Activated CD4-positive, alpha-beta T cell treated with anti-CD3 and anti-CD28 coated beads for 36 hours (primary cell): ENCODE results near the gene HEXIM1. TPM values are rescaled to one million over a fixed set of nuclear protein-coding genes. Genes with fewer than 3 reads are reported as not detected.

ENCODE experiments used
- ATAC-seq: fragments of 200-7000 bp; cut with Tn5 transposase; one replicate; pipeline ENCODE4 v1.10.0; 2021; ENCODE audit warnings: mild to moderate bottlenecking, moderate library complexity
- CTCF ChIA-PET: fragments of 350-600 bp; sonication (Branson Sonifier 250); formaldehyde crosslinking; loops from one replicate; lab custom pipeline; 2021; ENCODE audit warnings: antibody characterized with exemption; lab: Charles Lee
- POLR2A ChIA-PET: fragments of 350-600 bp; sonication (Branson Sonifier 250); formaldehyde crosslinking; loops from one replicate; lab custom pipeline; 2021; ENCODE audit warnings: antibody characterized with exemption, inconsistent platforms; lab: Charles Lee
- DNase-seq: peaks from one replicate; pipeline ENCODE4 v3.0.0-alpha.2; 2020
- H3K27ac Mint-ChIP-seq: one replicate; pipeline ENCODE4 v1.8.0; 2021; ENCODE audit warnings: mixed read lengths
- H3K27me3 Mint-ChIP-seq: one replicate; pipeline ENCODE4 v1.8.0; 2021; ENCODE audit warnings: mixed read lengths
- H3K36me3 Mint-ChIP-seq: one replicate; pipeline ENCODE4 v1.8.0; 2021; ENCODE audit warnings: low read depth, mixed read lengths
- H3K4me1 Mint-ChIP-seq: one replicate; pipeline ENCODE4 v1.8.0; 2021; ENCODE audit warnings: mixed read lengths
- H3K4me3 Mint-ChIP-seq: one replicate; pipeline ENCODE4 v1.8.0; 2021; ENCODE audit warnings: mild to moderate bottlenecking, moderate library complexity, mixed read lengths
- H3K9me3 Mint-ChIP-seq: one replicate; pipeline ENCODE4 v1.8.0; 2021; ENCODE audit warnings: low read depth, mixed read lengths
- intact Hi-C, 2 experiments: fragments of 100-400 bp; cut with DNase I in 1 of 2; cut with micrococcal nuclease in 1 of 2; formaldehyde crosslinking; loops; one replicate each; pipeline versions ENCODE4 v1.14.2 to v1.15.1; 2022 to 2024; cut with DNase I, micrococcal nuclease
- total RNA-seq, 2 experiments: library from RNA; stranded (reverse); gene quantifications; one replicate each; pipeline ENCODE4 v1.2.3, GENCODE V29; 2021

HEXIM1 gene
- 10 to 100 TPM; 27.1 to 27.3 TPM for total RNA-seq

- peak; percentile 99 for DNase-seq
- ChIA-PET CTCF (interaction anchor here (1.0 to 10.0 kb wide), 14 partner anchors 9 to 168 kb away, joined by 3 to 222 read pairs (median 6); partner anchors contain the start of genes ACBD4, HEXIM2, MAP3K14 and PLCD3), POLR2A (interaction anchor here (0.5 to 6.5 kb wide), 31 partner anchors 9 to 1038 kb away, joined by 3 to 247 read pairs (median 7); partner anchors contain the start of genes ACBD4, EFTUD2, FMNL1 and HEXIM2)
- Mint-ChIP-seq H3K4me3 (peak within 1 kb of the TSS; percentile 99), H3K27ac (peak within 1 kb of the TSS; percentile 100), H3K9me3 (no peaks in the 10 kb centered on the region), H3K27me3 (no peaks in the 10 kb centered on the region), H3K4me1 (peaks cover 37% of the 10 kb centered on the region), H3K36me3 (peaks cover 37% of the 10 kb centered on the region)
- ATAC-seq, result peak; percentile 78
- intact Hi-C loops, result loop anchor here (1.0 to 5.0 kb wide), 12 partner anchors 13 to 961 kb away; partner anchors contain the start of genes ACBD4 (in 2 of the 2), HEXIM2 (in 2 of the 2), NMT1 (in 2 of the 2) and DCAKD (in 1 of the 2)
Observed at GRCh38 chr17:45148183-45149036, at the start of gene HEXIM1. TSS of gene HEXIM1 (plus strand) at chr17:45148475. CDS start at chr17:45149191, 716 bp downstream.

- Mint-ChIP-seq H3K4me3 (no peak overlapping the region), H3K27me3 (no peaks in the 10 kb centered on the region), H3K4me1 (no peaks in the 10 kb centered on the region), H3K9me3 (no peaks in the 10 kb centered on the region), H3K36me3 (peaks cover 54% of the 10 kb centered on the region), H3K27ac (no peak overlapping the region)
- CTCF ChIA-PET, result interaction anchor here (0.6 to 2.8 kb wide), 27 partner anchors 8 to 319 kb away, joined by 3 to 13 read pairs (median 4); partner anchors contain the start of genes ACBD4, DCAKD, NMT1 and PLCD3
- intact Hi-C loops, result loop anchor here in 1 of 2 experiments (1.0 to 5.0 kb wide), 3 partner anchors 36 to 179 kb away; partner anchors contain the start of gene DCAKD
- POLR2A ChIA-PET, result no interaction called here
- DNase-seq, result peak; percentile 89
- ATAC-seq, result peak; percentile 98
Observed at GRCh38 chr17:45098869-45099616, 49.2 kb upstream of the HEXIM1 start.

GRCh38 chr17:45101546-45101882 is 46.8 kb upstream of the HEXIM1 start:
- Mint-ChIP-seq H3K4me1 (no peaks in the 10 kb centered on the region), H3K27me3 (no peaks in the 10 kb centered on the region), H3K4me3 (no peak overlapping the region), H3K9me3 (no peaks in the 10 kb centered on the region), H3K27ac (no peak overlapping the region), H3K36me3 (peaks cover 54% of the 10 kb centered on the region)
- DNase-seq (no peak), ATAC-seq (no peak)
- POLR2A ChIA-PET, result no interaction called here
- intact Hi-C loops, result no loop called here
- CTCF ChIA-PET, result interaction anchor here (0.5 to 1.2 kb wide), 2 partner anchors 30 to 289 kb away, joined by 3 read pairs; no protein-coding TSS in a partner anchor

GRCh38 chr17:45101883-45102811 is 46.1 kb upstream of the HEXIM1 start:
- DNase-seq, result no peak
- CTCF ChIA-PET, result interaction anchor here (0.5 to 1.2 kb wide), 4 partner anchors 31 to 290 kb away, joined by 3 to 4 read pairs (median 3); no protein-coding TSS in a partner anchor
- Mint-ChIP-seq H3K9me3 (no peaks in the 10 kb centered on the region), H3K4me1 (no peaks in the 10 kb centered on the region), H3K36me3 (peaks cover 55% of the 10 kb centered on the region), H3K4me3 (no peak overlapping the region), H3K27ac (peak overlapping the region; percentile 49), H3K27me3 (no peaks in the 10 kb centered on the region)
- intact Hi-C loops, result no loop called here
- POLR2A ChIA-PET, result no interaction called here
- no peak for ATAC-seq

- no peak for ATAC-seq
- CTCF ChIA-PET, result interaction anchor here (0.5 to 1.2 kb wide), 4 partner anchors 31 to 185 kb away, joined by 3 to 4 read pairs (median 3); no protein-coding TSS in a partner anchor
- Mint-ChIP-seq H3K27ac (no peak overlapping the region), H3K9me3 (no peaks in the 10 kb centered on the region), H3K4me1 (no peaks in the 10 kb centered on the region), H3K4me3 (no peak overlapping the region), H3K36me3 (peaks cover 51% of the 10 kb centered on the region), H3K27me3 (no peaks in the 10 kb centered on the region)
- POLR2A ChIA-PET, result no interaction called here
- intact Hi-C loops, result no loop called here
- DNase-seq, result no peak
Observed at GRCh38 chr17:45102856-45103255, 45.4 kb upstream of the HEXIM1 start.

- DNase-seq (no peak), ATAC-seq (no peak)
- no peak overlapping the region for H3K27ac Mint-ChIP-seq
- no peaks in the 10 kb centered on the region for H3K4me1 Mint-ChIP-seq
- H3K4me3 Mint-ChIP-seq, result no peak overlapping the region
- ChIA-PET POLR2A (no interaction called here), CTCF (interaction anchor here (0.5 kb wide), 1 partner anchor 91 kb away, joined by 3 read pairs; no protein-coding TSS in a partner anchor)
- no peaks in the 10 kb centered on the region for H3K9me3 Mint-ChIP-seq
- peaks cover 49% of the 10 kb centered on the region for H3K36me3 Mint-ChIP-seq
- intact Hi-C loops, result no loop called here
- no peaks in the 10 kb centered on the region for H3K27me3 Mint-ChIP-seq
Observed at GRCh38 chr17:45103269-45103795, 44.9 kb upstream of the HEXIM1 start.

- intact Hi-C loops, result no loop called here
- ATAC-seq (no peak), DNase-seq (no peak)
- ChIA-PET CTCF (no interaction called here), POLR2A (no interaction called here)
- no peaks in the 10 kb centered on the region for H3K27me3 Mint-ChIP-seq
- no peaks in the 10 kb centered on the region for H3K4me1 Mint-ChIP-seq
- H3K9me3 Mint-ChIP-seq, result no peaks in the 10 kb centered on the region
- H3K36me3 Mint-ChIP-seq, result peaks cover 46% of the 10 kb centered on the region
- no peak overlapping the region for H3K27ac Mint-ChIP-seq
- no peak overlapping the region for H3K4me3 Mint-ChIP-seq
Observed at GRCh38 chr17:45104029-45104428, 44.2 kb upstream of the HEXIM1 start.

GRCh38 chr17:45104497-45104896 is 43.8 kb upstream of the HEXIM1 start:
- no peak for ATAC-seq
- ChIA-PET CTCF (no interaction called here), POLR2A (interaction anchor here (0.6 kb wide), 1 partner anchor 292 kb away, joined by 6 read pairs; no protein-coding TSS in a partner anchor)
- intact Hi-C loops, result no loop called here
- no peaks in the 10 kb centered on the region for H3K4me1 Mint-ChIP-seq
- no peaks in the 10 kb centered on the region for H3K27me3 Mint-ChIP-seq
- H3K27ac Mint-ChIP-seq, result no peak overlapping the region
- DNase-seq, result no peak
- no peak overlapping the region for H3K4me3 Mint-ChIP-seq
- H3K9me3 Mint-ChIP-seq, result no peaks in the 10 kb centered on the region
- peaks cover 42% of the 10 kb centered on the region for H3K36me3 Mint-ChIP-seq

- ChIA-PET CTCF (no interaction called here), POLR2A (interaction anchor here (0.6 kb wide), 1 partner anchor 293 kb away, joined by 6 read pairs; no protein-coding TSS in a partner anchor)
- Mint-ChIP-seq H3K36me3 (peaks cover 41% of the 10 kb centered on the region), H3K4me3 (no peak overlapping the region), H3K4me1 (no peaks in the 10 kb centered on the region), H3K27ac (no peak overlapping the region), H3K9me3 (no peaks in the 10 kb centered on the region), H3K27me3 (no peaks in the 10 kb centered on the region)
- intact Hi-C loops, result no loop called here
- DNase-seq (no peak), ATAC-seq (no peak)
Observed at GRCh38 chr17:45104907-45105624, 43.2 kb upstream of the HEXIM1 start.

- Mint-ChIP-seq H3K36me3 (peaks cover 41% of the 10 kb centered on the region), H3K4me3 (no peak overlapping the region), H3K27me3 (no peaks in the 10 kb centered on the region), H3K27ac (no peak overlapping the region), H3K4me1 (no peaks in the 10 kb centered on the region), H3K9me3 (no peaks in the 10 kb centered on the region)
- ATAC-seq (no peak), DNase-seq (no peak)
- CTCF ChIA-PET, result interaction anchor here (1.0 kb wide), 1 partner anchor 188 kb away, joined by 3 read pairs; no protein-coding TSS in a partner anchor
- POLR2A ChIA-PET, result no interaction called here
- intact Hi-C loops, result no loop called here
Observed at GRCh38 chr17:45106096-45106495, 42.2 kb upstream of the HEXIM1 start.
